Neuronal stem cell (in vitro differentiated cells): ENCODE measurements around the gene FRAS1.

ENCODE experiments used
- DNase-seq: peaks from one replicate; pipeline ENCODE4 v3.0.0-alpha.2; 2013; ENCODE audit warnings: low spot score
- H2AFZ ChIP-seq: one replicate; pipeline ENCODE4 v1.6.1; 2013; ENCODE audit warnings: mild to moderate bottlenecking, low read length, inconsistent platforms
- H2AK5ac ChIP-seq: 2 replicates; pipeline ENCODE4 v1.6.1; 2013; ENCODE audit warnings: low read depth, mild to moderate bottlenecking, inconsistent platforms, low read length, moderate library complexity, mixed read lengths
- H2BK120ac ChIP-seq: 2 replicates; pipeline ENCODE4 v1.6.1; 2013; ENCODE audit warnings: low read depth, mild to moderate bottlenecking, inconsistent platforms, low read length, moderate library complexity, mixed read lengths
- H2BK12ac ChIP-seq: one replicate; pipeline ENCODE4 v1.6.1; 2013; ENCODE audit warnings: low read length, inconsistent platforms
- H2BK15ac ChIP-seq: 2 replicates; pipeline ENCODE4 v1.6.1; 2013; ENCODE audit warnings: mild to moderate bottlenecking, low read length, inconsistent platforms, mixed read lengths
- H2BK5ac ChIP-seq: one replicate; pipeline ENCODE4 v1.6.1; 2013; ENCODE audit warnings: inconsistent platforms, mild to moderate bottlenecking, low read length, moderate library complexity
- H3K14ac ChIP-seq: one replicate; pipeline ENCODE4 v1.6.1; 2013; ENCODE audit warnings: low read length, inconsistent platforms
- H3K18ac ChIP-seq: 2 replicates; pipeline ENCODE4 v1.6.1; 2013; ENCODE audit warnings: low read length, inconsistent platforms
- H3K23ac ChIP-seq: 2 replicates; pipeline ENCODE4 v1.6.1; 2013; ENCODE audit warnings: low read depth, mild to moderate bottlenecking, mixed read lengths, low read length, inconsistent platforms; ENCODE audit not compliant: poor library complexity
- H3K27ac ChIP-seq: replicated peaks from 3 replicates; pipeline ENCODE4 v1.5.1; 2013; ENCODE audit warnings: low read length, inconsistent platforms
- H3K27me3 ChIP-seq, 3 experiments: 2 replicates each; pipeline ENCODE4 v1.6.1; 2013; ENCODE audit warnings: low read length in 3 of 3, mild to moderate bottlenecking in 2 of 3, inconsistent platforms in 1 of 3, low read depth in 1 of 3, mixed read lengths in 1 of 3, moderate library complexity in 1 of 3; ENCODE audit not compliant: control insufficient read depth in 3 of 3, insufficient read depth in 3 of 3
- H3K36me3 ChIP-seq, 2 donors: replicated peaks in 1 of 2; 2 replicates each; pipeline ENCODE4 v1.6.1; 2013; ENCODE audit warnings: low read length in 2 of 2; ENCODE audit not compliant: control insufficient read depth in 2 of 2, insufficient read depth in 2 of 2
- H3K4ac ChIP-seq: 2 replicates; pipeline ENCODE4 v1.6.1; 2013; ENCODE audit warnings: inconsistent platforms, mild to moderate bottlenecking, low read length, moderate library complexity
- H3K4me1 ChIP-seq, 2 donors: 1 replicate in 1 of 2; 2 replicates in 1 of 2; pipeline ENCODE4 v1.6.1; 2013; ENCODE audit warnings: low read length in 2 of 2, low read depth in 1 of 2; ENCODE audit not compliant: control insufficient read depth in 2 of 2, insufficient read depth in 1 of 2
- H3K4me2 ChIP-seq: one replicate; pipeline ENCODE4 v1.6.1; 2013; ENCODE audit warnings: mild to moderate bottlenecking, low read length, inconsistent platforms; ENCODE audit not compliant: insufficient read depth, poor library complexity, severe bottlenecking
- H3K4me3 ChIP-seq, 2 donors: 2 replicates each; pipeline ENCODE4 v1.5.1; 2013; ENCODE audit warnings: low read length in 2 of 2, mild to moderate bottlenecking in 2 of 2, inconsistent platforms in 1 of 2, moderate library complexity in 1 of 2
- H3K79me1 ChIP-seq: one replicate; pipeline ENCODE4 v1.6.1; 2013; ENCODE audit warnings: low read depth, mild to moderate bottlenecking, inconsistent platforms, low read length, moderate library complexity
- H3K9ac ChIP-seq: one replicate; pipeline ENCODE4 v1.6.1; 2013; ENCODE audit warnings: mild to moderate bottlenecking, low read depth, low read length, inconsistent platforms; ENCODE audit not compliant: poor library complexity
- H3K9me3 ChIP-seq, 2 donors: replicated peaks in 1 of 2; 2 replicates each; pipeline versions ENCODE3 to v1.6.1; 2013; ENCODE audit warnings: low read length in 2 of 2, mild to moderate bottlenecking in 2 of 2, inconsistent platforms in 1 of 2, low read depth in 1 of 2, mixed read lengths in 1 of 2, moderate library complexity in 1 of 2; ENCODE audit not compliant: control insufficient read depth in 2 of 2, insufficient read depth in 1 of 2
- H4K8ac ChIP-seq: one replicate; pipeline ENCODE4 v1.6.1; 2013; ENCODE audit warnings: low read depth, mild to moderate bottlenecking, inconsistent platforms, low read length, moderate library complexity
- H4K91ac ChIP-seq: one replicate; pipeline ENCODE4 v1.6.1; 2013; ENCODE audit warnings: low read length, low read depth, mild to moderate bottlenecking, inconsistent platforms; ENCODE audit not compliant: poor library complexity
- WGBS, 2 donors: extraction: QIAGEN DNeasy Blood & Tissue Kit; methylation state at CpG; one replicate each; pipeline ENCODE4 v1.1.7; 2013; ENCODE audit warnings: missing lambda C conversion rate in 2 of 2, mixed read lengths in 1 of 2; ENCODE audit not compliant: insufficient read length in 2 of 2, insufficient replicate concordance in 1 of 2; ENCODE audit errors: extremely low coverage in 2 of 2; 5-methylcytosine and 5-hydroxymethylcytosine counted together

The FRAS1 gene

GRCh38 chr4:78032929-78033328, 24.2 kb upstream of the FRAS1 start:
- Histone ChIP-seq H3K27me3 (no peaks in the 10 kb centered on the region), H3K4me3 (no peak overlapping the region), H2BK5ac (no peak overlapping the region), H3K9ac (no peak overlapping the region), H2AK5ac (no peak overlapping the region), H3K4ac (no peak overlapping the region), H2BK120ac (no peak overlapping the region), H2BK15ac (no peak overlapping the region), H3K36me3 (no peaks in the 10 kb centered on the region), H3K18ac (no peak overlapping the region), H3K9me3 (peaks cover 0 to 3% of the 10 kb centered on the region in 2 donors), H2BK12ac (no peak overlapping the region), H3K23ac (no peak overlapping the region), H3K14ac (no peak overlapping the region), H3K4me2 (no peak overlapping the region), H3K27ac (no peak overlapping the region), H2AFZ (no peak overlapping the region), H3K79me1 (no peaks in the 10 kb centered on the region), H4K8ac (no peak overlapping the region), H3K4me1 (no peaks in the 10 kb centered on the region), H4K91ac (no peak overlapping the region)
- WGBS, 2 donors: no CpG with 5 or more reads among the region's 1 CpG
- DNase-seq: no peak

DNA sequence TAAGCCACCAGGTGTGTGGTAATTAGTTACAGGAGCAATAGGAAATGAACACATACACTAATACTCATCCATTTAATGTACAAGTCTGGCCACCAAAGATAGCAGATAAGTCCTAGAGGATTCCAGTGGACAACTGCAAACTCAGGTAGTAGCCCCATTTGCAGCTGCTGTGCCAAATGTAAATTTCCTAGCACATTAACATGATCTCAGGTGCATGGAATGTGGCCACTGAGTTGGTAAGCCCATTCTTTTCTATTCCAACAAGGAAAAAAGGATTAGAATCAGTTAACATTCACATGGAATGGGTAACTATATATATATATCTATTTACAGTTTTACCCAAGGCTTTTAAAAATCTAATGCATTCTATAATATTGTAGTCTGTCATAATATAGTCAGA, 23.3 kb upstream of the FRAS1 start:
- Histone ChIP-seq H3K79me1 (no peaks in the 10 kb centered on the region), H2AK5ac (no peak overlapping the region), H2AFZ (no peak overlapping the region), H4K91ac (no peak overlapping the region), H3K9ac (no peak overlapping the region), H3K18ac (no peak overlapping the region), H3K27ac (no peak overlapping the region), H3K14ac (no peak overlapping the region), H3K4me3 (no peak overlapping the region), H4K8ac (no peak overlapping the region), H3K4me2 (no peak overlapping the region), H3K9me3 (peaks cover 0 to 3% of the 10 kb centered on the region in 2 donors), H3K4me1 (no peaks in the 10 kb centered on the region), H2BK120ac (no peak overlapping the region), H3K4ac (no peak overlapping the region), H3K23ac (no peak overlapping the region), H3K27me3 (no peaks in the 10 kb centered on the region), H2BK5ac (no peak overlapping the region), H3K36me3 (no peaks in the 10 kb centered on the region), H2BK12ac (no peak overlapping the region), H2BK15ac (no peak overlapping the region)
- DNase-seq: no peak

GRCh38 chr4:78038704-78039103, 18.4 kb upstream of the FRAS1 start:
- Histone ChIP-seq H3K4me3 (no peak overlapping the region), H3K27ac (no peak overlapping the region), H2BK120ac (no peak overlapping the region), H3K9me3 (peaks cover 3 to 10% of the 10 kb centered on the region in 2 donors), H3K4me1 (peaks cover 0 to 1% of the 10 kb centered on the region in 2 donors), H3K18ac (no peak overlapping the region), H2BK12ac (no peak overlapping the region), H3K14ac (no peak overlapping the region), H3K9ac (no peak overlapping the region), H3K4ac (no peak overlapping the region), H2BK15ac (no peak overlapping the region), H3K27me3 (no peaks in the 10 kb centered on the region), H4K91ac (no peak overlapping the region), H3K4me2 (no peak overlapping the region), H3K23ac (no peak overlapping the region), H3K36me3 (no peaks in the 10 kb centered on the region), H2AK5ac (no peak overlapping the region), H4K8ac (no peak overlapping the region), H2AFZ (no peak overlapping the region), H3K79me1 (no peaks in the 10 kb centered on the region), H2BK5ac (no peak overlapping the region)
- no CpG with 5 or more reads among the region's 5 CpGs for WGBS, 2 donors
- no peak for DNase-seq

DNA sequence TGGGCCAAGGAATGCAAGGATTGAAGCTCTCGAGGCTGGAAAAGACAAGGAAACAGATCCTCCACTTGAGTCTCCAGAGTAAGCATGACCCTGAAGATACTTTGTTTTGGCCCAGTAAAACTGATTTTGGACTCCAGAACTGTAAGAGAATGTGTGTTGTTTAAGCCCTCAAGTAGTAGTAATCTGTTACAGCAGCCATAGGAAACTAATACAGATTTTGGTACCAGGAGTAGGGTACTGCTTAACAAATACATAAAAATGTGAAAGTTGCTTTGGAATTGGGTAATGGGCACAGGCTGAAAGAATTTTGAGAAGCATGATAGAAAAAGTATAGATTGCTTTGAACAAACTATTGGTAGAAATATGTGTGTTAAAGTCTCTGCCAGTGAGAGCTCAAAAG, 17.4 kb upstream of the FRAS1 start:
- Histone ChIP-seq H2BK12ac (no peak overlapping the region), H4K91ac (no peak overlapping the region), H3K4ac (no peak overlapping the region), H3K14ac (no peak overlapping the region), H2AFZ (no peak overlapping the region), H3K4me2 (no peak overlapping the region), H3K23ac (no peak overlapping the region), H2BK5ac (no peak overlapping the region), H3K79me1 (no peaks in the 10 kb centered on the region), H3K27ac (no peak overlapping the region), H3K9me3 (peaks cover 2 to 10% of the 10 kb centered on the region in 2 donors), H3K36me3 (no peaks in the 10 kb centered on the region), H3K27me3 (no peaks in the 10 kb centered on the region), H3K9ac (no peak overlapping the region), H3K4me1 (peaks cover 0 to 1% of the 10 kb centered on the region in 2 donors), H2BK120ac (no peak overlapping the region), H2BK15ac (no peak overlapping the region), H2AK5ac (no peak overlapping the region), H4K8ac (no peak overlapping the region), H3K4me3 (no peak overlapping the region), H3K18ac (no peak overlapping the region)
- no peak for DNase-seq
- no CpG with 5 or more reads among the region's 1 CpG for WGBS, 2 donors
